GM12892 (cell line): ENCODE measurements around the gene ZNF48.

Experiments used
- POLR2A ChIP-seq: IDR thresholded peaks from 2 replicates; pipeline ENCODE4 v1.6.1; 2011; ENCODE audit warnings: low read depth, low read length, control low read depth
- TAF1 ChIP-seq: IDR thresholded peaks from 2 replicates; pipeline ENCODE4 v1.6.1; 2011; ENCODE audit warnings: low read depth, mild to moderate bottlenecking, control low read depth, low read length, borderline replicate concordance

GRCh38 chr16:30417529-30418349 is 22.5 kb downstream of the ZNF48 start:
- TF ChIP-seq TAF1 (0 out of 2 replicates have a peak, but pooled peaks have one; percentile 29), POLR2A (peak; percentile 64)
